ENCODE results near the gene TPPP. TPM values are rescaled to one million over a fixed set of nuclear protein-coding genes. Genes with fewer than 3 reads are reported as not detected.
"Not testable (repeated sequence)": the region's sequence is repeated elsewhere in the genome, so short reads cannot be mapped to it uniquely, and the experiment has no call there.

Gene TPPP
- total RNA-seq, result under 1 TPM in 1 of 2 donors, not detected in 1; 0.05 TPM

DNA sequence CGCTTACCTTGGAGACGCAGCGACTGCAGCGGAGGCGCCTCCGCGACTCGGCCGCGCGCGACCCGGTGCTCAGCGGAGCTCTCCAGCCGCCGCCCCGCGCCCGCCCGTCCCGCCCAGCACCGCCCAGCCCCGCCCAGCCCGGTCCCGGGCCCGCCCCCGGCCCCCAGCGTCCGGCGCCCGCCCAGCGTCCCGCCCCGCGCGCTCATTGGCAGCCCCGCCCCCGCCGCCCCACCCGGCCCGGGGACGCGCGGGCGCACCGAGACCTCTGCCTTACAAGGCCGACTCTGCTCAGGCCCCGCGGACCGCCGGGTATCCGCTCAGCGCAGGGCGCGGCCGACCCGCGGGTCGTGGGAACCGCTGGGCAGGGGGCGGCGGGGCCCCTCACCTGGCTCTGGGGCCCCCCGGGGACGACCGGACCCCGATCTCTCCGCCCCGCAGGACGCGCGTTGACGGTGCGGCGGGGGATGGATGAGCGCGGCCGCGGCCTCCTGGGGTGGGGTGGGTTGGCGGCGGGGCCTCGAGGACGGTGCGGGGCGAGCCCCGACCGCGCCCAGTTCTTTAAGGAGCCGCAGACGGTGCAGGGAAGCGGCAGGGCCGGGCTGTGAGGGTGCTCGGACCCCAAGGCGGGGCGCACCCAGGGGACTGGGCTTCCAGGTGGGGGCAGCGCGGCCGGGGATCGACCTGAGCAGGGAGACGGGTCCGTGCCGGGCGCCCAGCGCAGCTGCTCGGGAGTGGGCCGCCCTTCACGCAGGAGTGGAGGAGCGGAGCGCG lies at the start of gene TPPP:
Gene TPPP, minus strand, starts transcription at position 82 of the 771 bp plus-strand sequence. CDS start 15,292 bp downstream, outside the sequence.
- H3K27ac Mint-ChIP-seq; H3K9me3 Mint-ChIP-seq; H3K4me1 Mint-ChIP-seq (ENCODE audit: low read depth in 2 of 2); H3K36me3 Mint-ChIP-seq; H3K27me3 Mint-ChIP-seq: not testable (repeated sequence)
- DNase-seq (ENCODE audit: low spot score) (peak; percentile 85), ATAC-seq (peak; percentile 96 to 98)
- peak within 1 kb of the TSS; percentile 62 for H3K4me3 Mint-ChIP-seq

DNA sequence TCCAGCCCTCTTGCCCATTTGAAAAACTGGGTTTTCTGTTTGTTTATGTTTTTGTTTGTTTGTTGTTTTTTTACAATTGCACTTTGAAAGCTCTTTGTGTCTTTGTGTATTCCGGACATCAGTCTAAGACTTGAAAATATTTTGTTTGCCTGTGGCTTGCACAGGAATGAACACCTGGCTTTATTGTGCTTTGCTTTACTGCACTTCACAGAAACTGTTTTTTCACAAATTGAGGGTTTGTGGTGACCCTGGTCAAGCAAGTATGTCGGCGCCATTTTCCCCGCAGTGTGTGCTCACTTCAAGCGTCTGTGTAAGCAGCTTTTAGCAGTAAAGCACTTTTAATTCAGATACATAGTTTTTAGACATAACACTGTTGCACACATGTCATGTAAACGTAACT lies 49.1 kb upstream of the TPPP start:
- not testable (repeated sequence) for DNase-seq (ENCODE audit: low spot score); H3K4me3 Mint-ChIP-seq; H3K36me3 Mint-ChIP-seq; H3K27ac Mint-ChIP-seq; H3K4me1 Mint-ChIP-seq (ENCODE audit: low read depth in 2 of 2); ATAC-seq; H3K9me3 Mint-ChIP-seq
- H3K27me3 Mint-ChIP-seq, result peaks cover 6 to 16% of the 10 kb centered on the region in 2 donors

DNA sequence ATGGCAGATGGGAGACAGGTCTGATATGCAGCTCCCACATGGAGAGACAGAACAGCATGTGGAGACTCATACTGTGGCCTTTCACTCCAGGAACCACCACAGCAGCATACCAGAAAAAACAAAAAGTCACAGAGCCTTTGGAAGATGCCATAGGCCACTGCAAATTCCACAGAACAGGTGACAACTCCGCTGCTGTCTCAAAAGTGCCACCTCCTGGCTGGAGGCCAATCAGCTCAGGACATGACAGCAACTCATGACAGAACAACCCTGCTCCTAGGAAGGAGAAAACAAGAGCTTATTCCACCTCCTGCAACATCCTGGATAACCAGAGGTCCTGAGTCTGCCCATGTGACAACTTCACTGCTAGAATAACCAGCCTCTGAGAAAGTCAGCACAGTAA lies 41.0 kb upstream of the TPPP start:
- not testable (repeated sequence) for H3K36me3 Mint-ChIP-seq; H3K4me3 Mint-ChIP-seq; H3K4me1 Mint-ChIP-seq (ENCODE audit: low read depth in 2 of 2); DNase-seq (ENCODE audit: low spot score); H3K27ac Mint-ChIP-seq; ATAC-seq; H3K9me3 Mint-ChIP-seq
- peaks cover 10 to 18% of the 10 kb centered on the region in 2 donors for H3K27me3 Mint-ChIP-seq

DNA sequence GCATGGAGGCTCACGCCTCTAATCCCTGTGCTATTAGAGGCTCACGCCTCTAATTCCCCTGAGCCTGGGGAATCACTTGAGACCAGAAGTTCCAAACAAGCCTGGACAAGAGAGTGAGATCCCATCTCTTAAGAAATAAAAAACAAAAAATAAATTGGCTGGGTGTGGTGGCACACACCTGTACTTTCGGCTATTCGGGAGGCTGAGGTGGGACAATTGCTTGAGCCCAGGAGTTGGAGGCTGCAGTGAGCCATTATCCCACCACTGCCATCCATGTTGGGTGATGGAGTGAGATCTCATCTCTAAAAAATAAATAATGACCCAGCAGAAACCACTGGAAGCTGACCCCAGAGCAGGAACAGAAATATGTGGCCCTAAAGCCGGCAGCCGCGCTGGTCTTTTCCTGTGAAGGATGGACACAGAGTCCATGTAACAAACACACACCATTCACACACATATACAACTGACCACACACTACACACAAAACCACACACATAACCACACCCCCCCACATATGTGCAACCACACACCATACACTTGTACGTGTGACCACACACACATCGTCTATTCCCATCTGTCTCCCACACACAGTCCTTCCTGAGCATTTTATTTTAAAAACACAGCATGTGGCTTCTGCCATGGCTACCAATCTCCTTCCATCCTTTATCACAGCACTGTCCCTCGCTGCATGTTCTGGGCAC lies 39.8 kb upstream of the TPPP start:
- H3K36me3 Mint-ChIP-seq; DNase-seq (ENCODE audit: low spot score); H3K4me1 Mint-ChIP-seq (ENCODE audit: low read depth in 2 of 2); H3K27ac Mint-ChIP-seq; H3K9me3 Mint-ChIP-seq; H3K4me3 Mint-ChIP-seq; ATAC-seq: not testable (repeated sequence)
- peaks cover 8 to 18% of the 10 kb centered on the region in 2 donors for H3K27me3 Mint-ChIP-seq

DNA sequence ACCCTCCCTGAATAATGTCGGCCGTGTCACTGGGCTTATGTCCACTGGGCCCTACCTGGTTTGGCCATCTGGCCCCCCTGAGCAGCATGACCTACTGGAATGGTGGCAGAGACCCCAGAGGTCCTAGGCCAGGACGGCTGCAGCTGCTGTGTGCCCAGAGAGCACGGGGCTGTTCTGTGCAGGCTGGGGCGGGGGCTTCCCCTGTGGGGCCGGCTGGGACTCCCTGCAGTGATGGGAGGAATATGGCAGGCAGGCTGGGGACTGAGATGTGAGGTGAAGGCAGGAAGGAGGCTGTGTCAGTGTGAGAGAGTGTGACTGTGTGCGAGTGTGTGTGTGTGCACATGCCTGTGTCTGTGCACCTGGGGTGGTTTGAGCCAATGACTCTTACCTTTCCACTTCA lies 36.1 kb upstream of the TPPP start:
- not testable (repeated sequence) for H3K4me1 Mint-ChIP-seq (ENCODE audit: low read depth in 2 of 2); H3K4me3 Mint-ChIP-seq; H3K36me3 Mint-ChIP-seq; H3K27ac Mint-ChIP-seq; H3K9me3 Mint-ChIP-seq; H3K27me3 Mint-ChIP-seq; DNase-seq (ENCODE audit: low spot score)
- peak in 1 of 2 donors; percentile 53 for ATAC-seq

DNA sequence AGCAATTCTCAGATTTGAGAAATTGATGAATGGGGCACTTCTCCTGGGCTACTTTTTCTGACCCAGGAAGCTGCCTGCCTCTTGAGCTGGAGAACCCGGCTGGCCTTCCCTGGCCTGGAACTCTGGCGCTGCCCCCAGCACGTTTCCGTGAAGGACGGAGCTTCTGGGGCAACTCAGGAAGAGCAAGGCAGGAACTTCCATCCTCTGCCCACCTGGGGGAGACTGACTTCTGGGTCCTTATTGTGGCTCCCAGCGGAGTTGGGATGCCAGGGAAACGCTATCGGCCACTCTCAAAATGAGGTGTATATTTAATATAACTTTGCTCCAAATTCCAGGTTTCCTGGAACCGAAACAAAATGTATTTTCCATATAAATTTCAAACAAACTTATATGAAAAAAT lies 33.9 kb upstream of the TPPP start:
- not testable (repeated sequence) for H3K27ac Mint-ChIP-seq; H3K27me3 Mint-ChIP-seq; DNase-seq (ENCODE audit: low spot score); H3K9me3 Mint-ChIP-seq; H3K36me3 Mint-ChIP-seq; H3K4me3 Mint-ChIP-seq; H3K4me1 Mint-ChIP-seq (ENCODE audit: low read depth in 2 of 2); ATAC-seq

DNA sequence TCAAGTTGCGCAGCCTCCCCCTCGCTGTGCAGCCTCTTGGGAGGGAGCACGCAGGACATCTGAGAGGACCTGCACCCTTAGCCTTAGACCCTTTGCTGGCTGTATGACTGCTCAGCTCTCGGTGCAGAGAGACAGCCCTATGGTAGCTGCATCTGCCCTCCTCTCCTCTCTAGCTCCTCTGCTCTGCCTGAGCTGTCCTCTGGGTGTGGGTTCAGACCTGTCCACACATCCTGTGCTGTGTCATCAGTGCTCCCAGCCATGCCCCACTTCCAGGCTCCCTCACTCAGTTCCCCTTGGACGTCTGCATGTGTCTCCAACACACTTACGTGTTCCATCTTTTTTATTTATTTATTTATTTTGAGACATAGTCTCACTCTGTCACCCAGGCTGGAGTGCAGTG lies 30.7 kb upstream of the TPPP start:
- not testable (repeated sequence) for H3K4me1 Mint-ChIP-seq (ENCODE audit: low read depth in 2 of 2); DNase-seq (ENCODE audit: low spot score); H3K9me3 Mint-ChIP-seq; H3K27ac Mint-ChIP-seq; H3K4me3 Mint-ChIP-seq
- peaks cover 15% of the 10 kb centered on the region for H3K36me3 Mint-ChIP-seq
- peak in 1 of 2 donors; percentile 47 for ATAC-seq
- peaks cover 16 to 24% of the 10 kb centered on the region in 2 donors for H3K27me3 Mint-ChIP-seq

DNA sequence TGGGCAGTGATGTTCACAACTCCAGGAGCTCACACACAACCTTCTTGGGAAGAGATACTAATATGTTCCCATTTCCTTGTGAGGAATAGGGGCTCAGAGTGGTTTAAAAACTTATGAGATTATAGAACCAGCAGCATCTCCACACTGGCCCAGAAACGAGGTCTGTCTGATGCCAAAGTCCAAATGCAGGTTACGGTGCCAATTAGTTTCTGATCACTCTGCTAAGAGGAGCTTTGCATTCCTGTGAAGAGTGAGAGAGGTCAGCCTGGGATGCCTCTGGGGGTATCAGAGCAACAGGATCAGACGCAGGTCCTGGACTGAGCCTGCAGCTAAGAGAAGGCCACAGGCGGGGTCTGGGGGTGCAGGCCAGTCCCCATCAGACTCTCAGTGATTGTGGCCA lies 30.2 kb upstream of the TPPP start:
- peaks cover 19 to 29% of the 10 kb centered on the region in 2 donors for H3K27me3 Mint-ChIP-seq
- not testable (repeated sequence) for H3K4me1 Mint-ChIP-seq (ENCODE audit: low read depth in 2 of 2); DNase-seq (ENCODE audit: low spot score); H3K4me3 Mint-ChIP-seq; H3K27ac Mint-ChIP-seq
- peak in 1 of 2 donors; percentile 20 for ATAC-seq
- H3K9me3 Mint-ChIP-seq, result peaks cover 12% of the 10 kb centered on the region
- peaks cover 20% of the 10 kb centered on the region for H3K36me3 Mint-ChIP-seq

DNA sequence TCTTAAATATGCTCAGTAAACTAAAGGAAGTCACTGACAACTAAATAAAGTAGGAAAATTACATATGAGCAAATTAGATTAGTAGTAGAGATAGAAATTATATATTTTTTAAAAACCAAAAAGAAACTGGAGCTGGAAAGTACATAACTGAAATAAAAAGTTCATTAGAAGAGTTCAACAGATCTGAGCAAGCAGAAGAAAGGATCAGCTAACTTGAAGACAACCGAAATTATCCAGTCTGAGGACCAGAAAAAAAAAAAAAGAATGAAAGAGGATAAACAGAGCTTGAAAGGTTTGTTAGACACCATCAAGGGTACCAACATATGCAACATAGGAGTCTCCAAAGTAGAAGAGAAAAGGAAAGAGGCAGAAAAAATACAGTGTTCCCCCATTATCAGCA lies 26.2 kb upstream of the TPPP start:
- H3K4me1 Mint-ChIP-seq (ENCODE audit: low read depth in 2 of 2); DNase-seq (ENCODE audit: low spot score); H3K4me3 Mint-ChIP-seq; H3K27ac Mint-ChIP-seq; ATAC-seq: not testable (repeated sequence)
- peaks cover 24 to 49% of the 10 kb centered on the region in 2 donors for H3K27me3 Mint-ChIP-seq
- H3K9me3 Mint-ChIP-seq, result peaks cover 12% of the 10 kb centered on the region
- peaks cover 25% of the 10 kb centered on the region for H3K36me3 Mint-ChIP-seq

DNA sequence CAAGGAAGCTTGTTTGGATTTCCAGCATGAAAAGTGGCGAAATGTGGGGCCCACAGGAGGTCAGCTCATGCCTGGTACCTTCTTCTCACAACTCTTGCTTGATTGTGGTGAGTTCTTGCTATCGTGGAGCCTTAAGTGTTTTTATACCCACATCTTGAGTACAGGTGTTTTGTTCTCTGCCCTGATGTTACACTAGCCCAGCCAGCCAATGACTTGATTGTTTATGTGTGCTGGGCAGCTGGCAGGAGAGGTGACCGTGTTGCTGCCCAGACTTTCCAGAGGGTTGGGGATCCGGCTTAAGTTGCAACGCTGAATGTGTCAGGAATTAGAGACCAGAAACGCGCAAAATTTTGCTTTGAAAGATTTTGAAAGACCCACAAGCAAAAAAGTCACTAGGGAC lies 24.0 kb upstream of the TPPP start:
- Mint-ChIP-seq H3K36me3 (peaks cover 25% of the 10 kb centered on the region), H3K27ac (no peak overlapping the region)

DNA sequence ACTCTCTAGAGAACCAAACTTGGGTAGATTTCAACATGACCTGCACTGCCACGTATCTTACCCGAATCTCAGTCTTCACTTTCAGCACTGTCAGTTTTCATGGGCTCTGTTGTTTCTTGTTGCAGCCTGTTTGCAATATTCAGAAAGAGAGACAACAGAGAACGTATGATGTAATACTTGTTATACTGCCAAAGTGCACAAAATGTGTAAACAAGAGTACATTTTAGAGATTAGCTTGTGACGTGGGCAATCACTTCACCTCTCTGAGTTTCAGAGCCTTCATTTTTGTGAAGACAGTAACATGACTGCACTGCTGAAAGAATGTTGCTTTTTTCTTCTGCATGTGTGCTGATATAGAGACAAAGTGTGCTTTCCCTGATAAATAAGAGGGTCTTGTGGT lies 23.6 kb upstream of the TPPP start:
- Mint-ChIP-seq H3K9me3 (peaks cover 12% of the 10 kb centered on the region), H3K27me3 (peaks cover 24 to 57% of the 10 kb centered on the region in 2 donors)
- not testable (repeated sequence) for H3K4me3 Mint-ChIP-seq

More for the DNA sequence above, 24.0 kb upstream of the TPPP start:
- no peaks in the 10 kb centered on the region for H3K4me1 Mint-ChIP-seq (ENCODE audit: low read depth in 2 of 2)
- no peak for ATAC-seq
- DNase-seq (ENCODE audit: low spot score), result no peak
- peaks cover 24 to 58% of the 10 kb centered on the region in 2 donors for H3K27me3 Mint-ChIP-seq
- peaks cover 12% of the 10 kb centered on the region for H3K9me3 Mint-ChIP-seq
- H3K4me3 Mint-ChIP-seq, result no peak overlapping the region

DNA sequence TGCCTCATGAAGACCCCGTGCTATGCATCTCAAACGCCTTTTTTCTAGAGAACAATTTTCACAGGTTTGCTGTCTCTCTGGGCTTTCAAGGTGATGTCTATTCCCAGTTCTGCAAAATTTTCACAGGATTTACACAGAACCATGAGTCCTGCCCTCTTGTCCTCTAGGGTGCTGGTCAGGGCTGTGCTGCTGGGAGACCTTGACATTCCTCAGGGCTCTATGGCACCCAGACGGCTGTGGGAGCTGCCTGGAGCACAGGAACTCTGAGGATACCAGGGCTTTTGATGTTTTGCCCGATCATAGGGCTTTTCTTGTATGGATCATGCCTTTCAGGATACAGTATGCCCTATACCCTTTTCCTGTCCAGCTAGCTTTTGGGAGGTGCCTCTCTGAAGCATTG lies 22.5 kb upstream of the TPPP start:
- H3K27ac Mint-ChIP-seq; H3K4me1 Mint-ChIP-seq (ENCODE audit: low read depth in 2 of 2); ATAC-seq; DNase-seq (ENCODE audit: low spot score); H3K4me3 Mint-ChIP-seq: not testable (repeated sequence)
- peaks cover 12% of the 10 kb centered on the region for H3K9me3 Mint-ChIP-seq
- H3K36me3 Mint-ChIP-seq, result peaks cover 25% of the 10 kb centered on the region
- H3K27me3 Mint-ChIP-seq, result peaks cover 24 to 61% of the 10 kb centered on the region in 2 donors

More for the DNA sequence above, 23.6 kb upstream of the TPPP start:
- not testable (repeated sequence) for H3K4me1 Mint-ChIP-seq (ENCODE audit: low read depth in 2 of 2); H3K27ac Mint-ChIP-seq; DNase-seq (ENCODE audit: low spot score); ATAC-seq
- peaks cover 25% of the 10 kb centered on the region for H3K36me3 Mint-ChIP-seq

DNA sequence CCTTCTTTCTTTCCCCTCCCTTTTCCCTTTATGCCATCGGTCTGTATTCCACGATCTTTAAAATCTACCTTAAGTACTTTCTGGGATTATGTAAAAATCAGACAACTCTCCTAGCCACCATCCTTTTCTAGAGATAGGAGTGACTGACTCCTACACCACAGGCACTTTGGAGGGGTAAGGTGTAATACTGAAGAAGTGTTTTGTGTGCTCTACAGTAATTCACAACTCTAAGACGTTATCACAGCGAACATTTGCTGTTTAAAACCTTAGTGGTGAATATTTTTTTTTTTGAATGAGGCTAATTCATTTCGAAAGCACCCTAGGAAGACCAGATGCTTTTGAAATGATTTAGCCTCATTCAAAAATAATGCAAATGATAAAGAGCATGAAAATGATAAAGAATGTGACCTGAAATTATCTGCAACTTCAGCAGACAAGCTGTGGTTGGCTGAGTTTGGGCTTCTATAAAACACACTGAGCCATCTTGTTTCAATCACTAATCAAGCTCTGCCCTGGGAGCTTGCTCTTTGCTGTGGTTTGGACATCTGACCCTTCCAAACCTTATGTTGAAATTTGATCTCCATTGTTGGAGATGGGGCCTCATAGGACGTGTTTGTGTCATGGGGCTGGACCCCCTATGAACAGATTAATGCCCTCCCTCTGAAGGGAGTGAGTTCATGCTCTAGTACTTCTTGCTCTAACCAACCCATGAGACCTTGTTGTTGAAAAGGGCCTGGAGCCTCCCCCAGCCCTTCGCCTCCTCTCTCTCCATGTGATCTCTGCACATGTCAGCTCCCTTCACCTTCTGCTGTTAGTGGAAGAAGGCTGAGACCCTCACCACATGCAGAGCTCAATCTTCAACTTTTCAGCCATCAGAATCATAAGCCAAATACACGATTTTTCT lies 21.3 kb upstream of the TPPP start:
- H3K9me3 Mint-ChIP-seq; H3K4me3 Mint-ChIP-seq; DNase-seq (ENCODE audit: low spot score); H3K27ac Mint-ChIP-seq; H3K4me1 Mint-ChIP-seq (ENCODE audit: low read depth in 2 of 2); ATAC-seq: not testable (repeated sequence)
- H3K36me3 Mint-ChIP-seq, result peaks cover 17% of the 10 kb centered on the region
- H3K27me3 Mint-ChIP-seq, result peaks cover 19 to 53% of the 10 kb centered on the region in 2 donors

Measured in natural killer cell treated with Interleukin-12 subunit alpha and Interleukin-12 subunit beta and Interleukin-15 and Interleukin-18, amount 100 ng/mL, for 72 hours (primary cell).